ENCODE results near the gene ABCC6.
"Not testable (repeated sequence)": the region's sequence is repeated elsewhere in the genome, so short reads cannot be mapped to it uniquely, and the experiment has no call there.

- TF ChIP-seq POLR2A (IDR thresholded peaks at IDR 0.05); CTCF (IDR thresholded peaks at IDR 0.05 in 8 of 11, conservative IDR thresholded peaks at IDR 0.05 in 3 of 11): not testable (repeated sequence)
These were observed 2.8 kb downstream of the ABCC6 start for GRCh38 chr16:16220449-16220848.

Data from spleen (tissue), 7 donors.